ENCODE measurements around the gene ST6GALNAC1. TPM values are rescaled to one million over a fixed set of nuclear protein-coding genes. Genes with fewer than 3 reads are reported as not detected.

Gene ST6GALNAC1
- total and polyA plus RNA-seq, 10 of the 15 experiments (the other 5 are each of a cell fraction or from before 2014, with no cell fraction given), result 0.08 TPM; not detected in 9

- SMC1A ChIA-PET (ENCODE audit: uncharacterized antibody, unreplicated experiment), result interaction anchor here (0.7 to 1.4 kb wide), 5 partner anchors 10 to 77 kb away, joined by 3 to 4 read pairs (median 4); no protein-coding TSS in a partner anchor
- Histone ChIP-seq H3K4me1 (ENCODE audit: control insufficient read depth, insufficient read depth, low read length) (no peaks in the 10 kb centered on the region), H3K27me3 (replicated peaks in 1 of 2; ENCODE audit: control insufficient read depth in 2 of 2, insufficient read depth in 2 of 2, low read length in 1 of 2) (no peaks in the 10 kb centered on the region), H3K9me3 (replicated peaks; ENCODE audit: control insufficient read depth, insufficient read depth, low read length) (no peaks in the 10 kb centered on the region), H3K27ac (ENCODE audit: control insufficient read depth, insufficient read depth) (no peak overlapping the region), H3K4me2 (ENCODE audit: control insufficient read depth, insufficient read depth) (no peak overlapping the region), H3K4me3 (no peak overlapping the region), H2AFZ (ENCODE audit: control insufficient read depth, low read depth, low read length) (no peak overlapping the region), H3K79me2 (ENCODE audit: control insufficient read depth, insufficient read depth, low read length) (no peaks in the 10 kb centered on the region), H3K9ac (ENCODE audit: control insufficient read depth, insufficient read depth, low read length) (no peak overlapping the region), H3K36me3 (ENCODE audit: control insufficient read depth in 2 of 2, insufficient read depth in 2 of 2, low read length in 1 of 2) (no peaks in the 10 kb centered on the region), H4K20me1 (ENCODE audit: control insufficient read depth, insufficient read depth) (no peaks in the 10 kb centered on the region)
- in situ Hi-C loops (cut with MboI) (no loop called here), intact Hi-C loops (cut with micrococcal nuclease; ENCODE audit: unreplicated experiment) (no loop called here)
- WGBS (ENCODE audit: insufficient coverage, insufficient replicate concordance, low lambda C conversion rate, missing lambda C conversion rate), result 57% methylated on average over 17 of the region's 17 CpGs
- RAD21 ChIA-PET (ENCODE audit: unreplicated experiment), result no interaction called here
- TF ChIP-seq ATF2 (IDR thresholded peaks at IDR 0.05; ENCODE audit: low read length), result no peak
- TF ChIP-seq ZNF687 (IDR thresholded peaks at IDR 0.05), result no peak
- FAIRE-seq (no peak), ATAC-seq (no peak), DNase-seq (ENCODE audit: low read depth, low spot score) (no peak)
- BruUV-seq (replicated peaks), result no TSS peak
- POLR2A ChIA-PET, result interaction anchor here (0.7 to 1.2 kb wide), 3 partner anchors 16 to 41 kb away, joined by 3 to 5 read pairs (median 3); no protein-coding TSS in a partner anchor
- CTCF ChIA-PET, result interaction anchor here (0.9 to 2.3 kb wide), 4 partner anchors 23 to 82 kb away, joined by 3 to 13 read pairs (median 6); no protein-coding TSS in a partner anchor
Observed at GRCh38 chr17:76599694-76600460, 43.7 kb downstream of the ST6GALNAC1 start.
